MG63 (cell line): ENCODE results near the gene RAB3GAP1. TPM values are rescaled to one million over a fixed set of nuclear protein-coding genes. Genes with fewer than 3 reads are reported as not detected.

Experiments used
- DNase-seq: peaks from one replicate; pipeline ENCODE4 v3.0.0-alpha.2; 2020
- H3K27me3 ChIP-seq: fragments of 250-450 bp; sonication (Bioruptor Pico); 2 replicates; pipeline ENCODE4 v1.5.1; 2020; ENCODE audit warnings: mild to moderate bottlenecking, moderate library complexity
- H3K36me3 ChIP-seq: fragments of 250-450 bp; sonication (Bioruptor Pico); 2 replicates; pipeline ENCODE4 v1.5.1; 2020; ENCODE audit warnings: mild to moderate bottlenecking, moderate library complexity
- H3K4me3 ChIP-seq: fragments of 250-450 bp; sonication (Bioruptor Pico); 2 replicates; pipeline ENCODE4 v1.5.1; 2020; ENCODE audit warnings: mild to moderate bottlenecking, moderate library complexity
- H3K9me3 ChIP-seq: fragments of 250-450 bp; sonication (Bioruptor Pico); 2 replicates; pipeline ENCODE4 v1.5.1; 2020; ENCODE audit warnings: mild to moderate bottlenecking, moderate library complexity
- total RNA-seq: library from RNA; depleted of rRNA; stranded (reverse); fragments of >200 nt; shearing (Covaris generic); gene quantifications from 2 replicates; pipeline ENCODE4 v1.2.3, GENCODE V29; 2014; ENCODE audit warnings: low replicate concordance

The RAB3GAP1 gene
- total RNA-seq, 1 experiment from 2014 or later, result 57.3 TPM

GRCh38 chr2:135167273-135167672, 115.2 kb downstream of the RAB3GAP1 start:
- peaks cover 93% of the 10 kb centered on the region for H3K36me3 ChIP-seq
- no peak overlapping the region for H3K4me3 ChIP-seq
- no peaks in the 10 kb centered on the region for H3K9me3 ChIP-seq
- no peaks in the 10 kb centered on the region for H3K27me3 ChIP-seq
- no peak for DNase-seq

- DNase-seq, result no peak
- peaks cover 88% of the 10 kb centered on the region for H3K36me3 ChIP-seq
- no peaks in the 10 kb centered on the region for H3K9me3 ChIP-seq
- H3K4me3 ChIP-seq, result no peak overlapping the region
- H3K27me3 ChIP-seq, result no peaks in the 10 kb centered on the region
Measured at GRCh38 chr2:135168204-135168856, 116.2 kb downstream of the RAB3GAP1 start.

DNA sequence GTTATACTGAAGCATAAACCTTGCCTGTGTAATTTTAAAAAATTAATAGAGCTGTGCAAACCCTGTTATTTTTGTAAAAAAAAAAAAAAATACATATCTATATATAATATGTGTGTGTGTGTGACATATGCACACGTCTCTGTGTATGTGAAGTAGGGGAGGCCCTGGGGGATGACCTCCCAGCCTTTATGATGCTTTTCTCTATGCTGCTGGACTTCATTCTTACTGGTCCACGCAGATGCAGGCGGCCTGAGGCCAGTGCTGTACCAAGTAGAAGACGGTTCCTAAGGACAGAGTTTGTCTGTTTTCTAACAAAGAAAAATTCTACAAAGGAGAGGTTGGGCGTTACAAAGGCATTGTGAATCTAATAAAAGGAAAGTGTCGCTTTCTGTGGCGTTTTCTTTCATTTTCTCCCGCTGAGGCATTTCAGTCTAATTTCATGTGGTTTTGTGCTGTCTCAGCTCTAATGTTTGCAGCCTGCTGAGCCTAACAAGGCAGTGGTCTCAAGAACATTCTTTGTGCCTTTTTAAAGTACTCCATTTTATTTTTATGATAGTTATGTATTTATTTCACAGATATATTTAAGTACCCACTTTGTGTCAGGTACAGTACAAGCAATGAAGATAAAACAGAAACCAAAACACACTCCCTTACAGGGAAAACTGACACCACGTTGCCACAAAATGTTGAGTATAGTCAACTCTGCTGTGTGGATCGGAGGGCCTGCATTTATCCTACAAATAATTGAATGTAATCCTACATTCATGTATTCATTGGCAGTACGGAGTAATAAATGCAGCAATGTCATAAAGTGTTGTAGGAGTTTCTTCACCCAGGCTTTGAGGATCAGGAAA, 118.0 kb downstream of the RAB3GAP1 start:
- H3K36me3 ChIP-seq, result peaks cover 76% of the 10 kb centered on the region
- no peak overlapping the region for H3K4me3 ChIP-seq
- DNase-seq, result no peak
- H3K27me3 ChIP-seq, result no peaks in the 10 kb centered on the region
- H3K9me3 ChIP-seq, result no peaks in the 10 kb centered on the region

- H3K4me3 ChIP-seq, result no peak overlapping the region
- no peak for DNase-seq
- H3K9me3 ChIP-seq, result no peaks in the 10 kb centered on the region
- H3K36me3 ChIP-seq, result peaks cover 54% of the 10 kb centered on the region
- no peaks in the 10 kb centered on the region for H3K27me3 ChIP-seq
Measured at GRCh38 chr2:135174049-135174809, 122.1 kb downstream of the RAB3GAP1 start.

DNA sequence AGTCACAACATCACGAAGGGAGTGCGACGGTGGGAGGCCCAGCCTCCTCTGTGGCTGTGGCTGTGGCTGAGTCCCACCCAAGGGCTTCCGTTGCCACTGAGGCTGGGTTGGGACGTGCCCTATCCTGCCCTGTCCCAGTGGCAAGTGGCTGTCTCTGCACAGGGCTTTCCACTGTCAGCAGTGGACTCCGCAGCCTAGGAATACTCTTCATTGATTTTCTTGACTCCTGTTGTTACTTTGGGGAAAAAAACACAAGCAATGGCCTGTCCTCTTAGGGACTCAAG, 122.7 kb downstream of the RAB3GAP1 start:
- Histone ChIP-seq H3K4me3 (no peak overlapping the region), H3K27me3 (no peaks in the 10 kb centered on the region), H3K36me3 (peaks cover 49% of the 10 kb centered on the region), H3K9me3 (no peaks in the 10 kb centered on the region)
- DNase-seq, result no peak

DNA sequence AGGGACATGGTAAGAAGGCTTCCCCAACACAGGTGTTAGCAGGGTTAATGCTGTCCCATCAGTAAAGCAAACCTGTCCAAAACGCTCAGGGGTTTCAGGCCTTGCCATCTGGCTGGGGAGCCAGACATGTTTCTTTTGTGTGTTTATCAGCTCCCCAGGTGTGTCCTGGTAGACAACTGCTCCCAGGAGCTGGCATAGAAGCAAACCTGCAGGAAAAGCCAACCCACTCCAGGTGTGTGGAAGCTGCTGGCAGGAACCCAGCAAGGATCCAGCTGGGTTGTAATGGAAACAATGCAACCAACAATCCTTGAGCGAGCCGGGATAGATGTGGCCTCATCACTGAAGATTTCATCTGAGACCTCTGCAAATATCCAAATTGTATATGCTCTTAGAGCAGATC, 123.1 kb downstream of the RAB3GAP1 start:
- Histone ChIP-seq H3K4me3 (no peak overlapping the region), H3K36me3 (peaks cover 45% of the 10 kb centered on the region), H3K27me3 (no peaks in the 10 kb centered on the region), H3K9me3 (no peaks in the 10 kb centered on the region)
- DNase-seq, result no peak

GRCh38 chr2:135179689-135180088, 127.6 kb downstream of the RAB3GAP1 start:
- H3K4me3 ChIP-seq, result no peak overlapping the region

GRCh38 chr2:135182190-135182589, 130.1 kb downstream of the RAB3GAP1 start:
- H3K27me3 ChIP-seq, result no peaks in the 10 kb centered on the region
- H3K9me3 ChIP-seq, result no peaks in the 10 kb centered on the region
- H3K36me3 ChIP-seq, result peaks cover 5% of the 10 kb centered on the region
- DNase-seq, result no peak
- no peak overlapping the region for H3K4me3 ChIP-seq

More at GRCh38 chr2:135179689-135180088, 127.6 kb downstream of the RAB3GAP1 start:
- Histone ChIP-seq H3K9me3 (no peaks in the 10 kb centered on the region), H3K27me3 (no peaks in the 10 kb centered on the region), H3K36me3 (peaks cover 23% of the 10 kb centered on the region)
- DNase-seq, result no peak

GRCh38 chr2:135182601-135183000, 130.5 kb downstream of the RAB3GAP1 start:
- Histone ChIP-seq H3K36me3 (peaks cover 2% of the 10 kb centered on the region; the same call in 1 of the 2 replicates), H3K4me3 (no peak overlapping the region), H3K27me3 (no peaks in the 10 kb centered on the region), H3K9me3 (no peaks in the 10 kb centered on the region)
- no peak for DNase-seq

DNA sequence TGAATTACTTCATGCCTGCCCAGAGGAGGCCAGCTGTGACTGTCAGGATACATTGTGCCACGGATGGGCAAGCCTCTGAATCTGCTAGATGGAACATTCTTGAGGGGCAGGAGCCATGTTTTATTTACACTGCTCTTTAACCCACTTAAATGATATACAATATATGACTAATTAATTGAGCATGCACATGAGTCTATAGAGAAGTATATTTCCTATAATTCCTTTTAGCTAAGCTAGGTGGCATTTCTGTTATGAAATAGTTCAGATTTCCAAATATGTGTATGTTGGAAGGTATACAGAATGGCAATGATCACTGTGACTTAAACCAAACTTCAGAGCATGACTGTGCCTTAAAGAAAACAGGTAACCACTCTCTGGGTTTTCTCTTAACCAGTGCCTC, 131.7 kb downstream of the RAB3GAP1 start:
- DNase-seq, result peak; percentile 21
- Histone ChIP-seq H3K27me3 (no peaks in the 10 kb centered on the region), H3K4me3 (no peak overlapping the region), H3K9me3 (no peaks in the 10 kb centered on the region), H3K36me3 (peaks cover 2% of the 10 kb centered on the region; the same call in 1 of the 2 replicates)

GRCh38 chr2:135186054-135186453, 134.0 kb downstream of the RAB3GAP1 start:
- no peak overlapping the region for H3K4me3 ChIP-seq
- no peaks in the 10 kb centered on the region for H3K27me3 ChIP-seq
- no peak for DNase-seq
- H3K9me3 ChIP-seq, result no peaks in the 10 kb centered on the region
- no peaks in the 10 kb centered on the region for H3K36me3 ChIP-seq

DNA sequence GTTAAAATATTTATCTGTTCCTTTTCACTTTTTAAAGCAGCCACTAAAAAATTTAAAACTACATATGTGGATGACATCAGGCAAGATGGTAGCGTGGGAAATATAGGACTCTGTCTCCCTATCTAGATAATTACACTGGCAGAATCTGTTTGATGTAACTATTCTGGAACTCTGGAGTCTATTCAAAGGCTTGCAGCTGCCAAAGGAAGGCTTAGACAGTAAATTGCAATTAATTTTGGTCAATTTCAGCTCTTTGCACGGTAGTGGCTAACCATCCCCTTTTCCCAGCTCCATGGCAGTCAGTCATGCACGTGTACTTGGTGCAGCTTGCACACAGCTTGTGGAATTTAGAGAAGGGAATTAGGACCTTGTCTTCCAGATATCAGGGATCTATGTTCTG, 135.2 kb downstream of the RAB3GAP1 start:
- Histone ChIP-seq H3K36me3 (no peaks in the 10 kb centered on the region), H3K27me3 (no peaks in the 10 kb centered on the region), H3K4me3 (no peak overlapping the region), H3K9me3 (peaks cover 4% of the 10 kb centered on the region; the same call in 1 of the 2 replicates)
- DNase-seq, result no peak

DNA sequence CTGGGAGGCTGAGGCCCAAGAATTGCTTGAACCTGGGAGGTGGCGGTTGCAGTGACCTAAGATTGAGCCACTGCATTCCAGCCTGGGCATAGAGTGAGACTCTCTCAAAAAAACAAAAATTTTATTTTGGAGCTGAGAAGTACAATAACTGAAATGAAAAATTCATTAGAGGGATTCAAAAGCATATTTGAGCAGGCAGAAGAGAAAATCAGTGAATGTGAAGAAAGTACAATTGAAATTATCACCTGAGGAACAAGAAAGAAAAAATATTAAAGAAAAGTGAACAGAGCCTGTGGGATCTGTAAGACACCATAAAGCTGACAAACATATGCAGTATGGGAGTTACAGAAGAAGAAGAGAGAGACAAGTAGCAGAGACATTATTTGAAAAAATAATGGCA, 137.1 kb downstream of the RAB3GAP1 start:
- H3K27me3 ChIP-seq, result no peaks in the 10 kb centered on the region
- H3K36me3 ChIP-seq, result no peaks in the 10 kb centered on the region
- H3K4me3 ChIP-seq, result no peak overlapping the region
- DNase-seq, result no peak
- H3K9me3 ChIP-seq, result peaks cover 6% of the 10 kb centered on the region; the same call in 1 of the 2 replicates

DNA sequence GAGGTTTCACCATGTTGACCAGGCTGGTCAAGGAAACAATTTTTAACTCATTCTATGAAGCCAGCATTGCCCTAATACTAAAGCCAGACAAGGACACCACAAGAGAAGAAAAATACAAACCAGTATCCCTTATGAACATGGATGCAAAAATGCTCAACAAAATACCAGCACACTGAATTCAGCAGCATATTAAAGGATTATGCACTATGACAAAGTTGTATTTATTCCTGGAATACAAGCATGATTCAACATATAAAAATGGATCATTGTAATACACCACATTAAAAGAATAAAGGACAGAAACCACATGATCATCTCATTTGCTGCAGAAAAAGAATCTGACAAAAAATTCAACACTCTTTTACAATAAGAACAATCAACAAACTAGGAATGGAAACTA, 138.7 kb downstream of the RAB3GAP1 start:
- no peaks in the 10 kb centered on the region for H3K27me3 ChIP-seq
- no peak overlapping the region for H3K4me3 ChIP-seq
- H3K9me3 ChIP-seq, result peaks cover 6% of the 10 kb centered on the region; the same call in 1 of the 2 replicates
- no peaks in the 10 kb centered on the region for H3K36me3 ChIP-seq
- DNase-seq, result no peak

DNA sequence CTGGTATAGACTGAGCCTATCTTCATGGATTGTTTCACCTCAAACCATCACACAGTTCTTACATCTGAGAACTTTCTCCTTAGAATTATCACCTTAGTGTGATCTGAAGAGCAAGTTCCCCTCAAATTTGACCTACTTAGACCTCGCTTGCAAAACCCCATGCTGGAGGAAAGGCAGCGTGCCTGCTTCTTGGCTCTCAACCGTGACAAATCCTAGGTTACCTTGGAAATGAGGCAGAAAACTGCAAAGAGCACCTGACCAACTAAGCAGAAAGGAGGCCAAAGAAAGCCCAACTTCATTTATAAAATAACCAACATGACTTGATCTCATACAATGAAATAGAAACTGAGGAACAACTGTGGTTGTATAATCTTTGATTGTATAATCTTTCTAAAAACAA, 146.4 kb downstream of the RAB3GAP1 start:
- DNase-seq, result no peak
- Histone ChIP-seq H3K27me3 (no peaks in the 10 kb centered on the region), H3K4me3 (no peak overlapping the region), H3K36me3 (no peaks in the 10 kb centered on the region), H3K9me3 (no peaks in the 10 kb centered on the region)

DNA sequence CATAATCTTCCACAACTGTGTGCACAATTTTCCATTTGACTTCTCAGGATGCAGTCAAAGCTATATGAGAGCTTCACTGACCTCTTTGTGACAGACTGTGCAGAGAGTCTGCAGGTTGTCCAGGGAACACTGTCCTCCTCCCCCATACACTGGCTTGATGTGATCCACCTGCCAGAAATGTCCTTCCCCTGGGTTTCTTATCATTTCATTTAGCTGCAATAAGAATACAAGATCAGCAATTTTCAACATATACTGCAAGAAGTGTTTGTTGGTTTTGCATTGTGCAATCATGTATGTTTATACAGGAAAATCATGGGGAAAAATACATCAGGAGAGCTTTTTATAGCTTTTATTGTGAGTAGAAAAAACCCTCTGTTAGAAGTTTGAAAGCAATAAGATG, 150.7 kb downstream of the RAB3GAP1 start:
- H3K27me3 ChIP-seq, result no peaks in the 10 kb centered on the region
- H3K4me3 ChIP-seq, result no peak overlapping the region
- H3K9me3 ChIP-seq, result no peaks in the 10 kb centered on the region
- DNase-seq, result no peak
- peaks cover 2% of the 10 kb centered on the region; the same call in 1 of the 2 replicates for H3K36me3 ChIP-seq

DNA sequence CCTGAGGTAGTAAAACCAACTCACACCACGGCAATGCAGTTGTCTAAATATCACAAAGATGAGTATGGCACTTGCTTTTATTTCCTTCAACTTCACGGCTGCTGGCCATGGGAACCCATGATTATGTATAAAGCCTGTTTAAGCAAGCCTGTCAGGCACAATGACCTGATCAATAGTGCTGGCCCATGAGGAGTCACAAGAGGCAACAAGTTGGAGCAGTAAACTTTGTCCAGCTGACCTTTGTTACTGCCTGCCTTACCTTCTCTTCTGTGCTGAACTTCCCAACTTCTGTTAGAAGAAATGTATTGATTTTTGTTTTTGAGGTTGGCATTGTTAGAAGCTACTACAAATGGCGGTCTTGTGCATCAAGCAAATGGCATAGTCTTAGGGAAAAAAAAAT, 151.9 kb downstream of the RAB3GAP1 start:
- peaks cover 2% of the 10 kb centered on the region; the same call in 1 of the 2 replicates for H3K36me3 ChIP-seq
- no peaks in the 10 kb centered on the region for H3K9me3 ChIP-seq
- no peak for DNase-seq
- H3K27me3 ChIP-seq, result no peaks in the 10 kb centered on the region
- H3K4me3 ChIP-seq, result no peak overlapping the region
